GM19043 (cell line): ENCODE results near the gene STON2.
"Not testable (repeated sequence)": the region's sequence is repeated elsewhere in the genome, so short reads cannot be mapped to it uniquely, and the experiment has no call there.

Experiments used
- ATAC-seq: cut with Tn5 transposase; IDR thresholded peaks from one replicate; pipeline ENCODE4 v1.9.1; 2021; ENCODE audit warnings: low read depth; ENCODE audit not compliant: unreplicated experiment

Gene STON2

GRCh38 chr14:81234278-81234677, 165.8 kb downstream of the STON2 start:
- ATAC-seq, result no peak

GRCh38 chr14:81233615-81234014, 166.5 kb downstream of the STON2 start:
- ATAC-seq, result no peak

GRCh38 chr14:81231540-81231939, 168.6 kb downstream of the STON2 start:
- no peak for ATAC-seq

DNA sequence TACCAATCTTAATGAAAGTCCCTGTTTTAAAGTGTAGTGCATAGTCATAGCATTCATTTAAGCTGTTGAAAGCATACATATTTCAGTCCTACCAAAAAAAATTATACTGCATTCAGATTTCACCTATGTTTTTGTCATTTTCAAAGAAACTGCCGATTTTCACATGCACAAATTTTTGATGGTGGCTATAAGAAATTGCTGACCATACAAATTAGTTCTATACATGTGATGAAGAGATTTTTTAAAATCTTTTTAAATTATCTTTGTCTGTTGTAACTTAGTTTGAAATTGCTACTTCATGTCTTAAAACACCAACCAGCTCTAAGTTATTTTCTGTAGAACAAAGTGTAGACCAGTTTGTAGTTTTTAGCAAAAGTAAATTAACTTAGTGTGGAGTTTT, 175.9 kb downstream of the STON2 start:
- no peak for ATAC-seq

DNA sequence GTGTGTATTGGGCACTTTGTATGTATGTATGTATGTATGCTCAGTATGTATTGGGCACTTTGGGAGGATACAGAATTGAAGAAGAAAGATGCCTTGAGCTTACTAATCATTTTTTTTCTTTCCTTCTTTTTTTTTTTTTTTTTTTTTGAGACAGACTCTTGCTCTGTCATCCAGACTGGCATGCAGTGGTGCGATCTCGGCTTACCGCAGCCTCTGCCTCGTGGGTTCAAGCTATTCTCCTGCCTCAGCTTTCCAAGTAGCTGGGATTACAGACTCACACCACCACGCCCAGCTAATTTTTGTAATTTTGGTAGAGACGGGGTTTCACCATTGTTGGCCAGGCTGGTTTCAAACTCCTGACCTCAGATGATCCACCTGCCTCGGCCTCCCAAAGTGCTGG, 176.3 kb downstream of the STON2 start:
- not testable (repeated sequence) for ATAC-seq

DNA sequence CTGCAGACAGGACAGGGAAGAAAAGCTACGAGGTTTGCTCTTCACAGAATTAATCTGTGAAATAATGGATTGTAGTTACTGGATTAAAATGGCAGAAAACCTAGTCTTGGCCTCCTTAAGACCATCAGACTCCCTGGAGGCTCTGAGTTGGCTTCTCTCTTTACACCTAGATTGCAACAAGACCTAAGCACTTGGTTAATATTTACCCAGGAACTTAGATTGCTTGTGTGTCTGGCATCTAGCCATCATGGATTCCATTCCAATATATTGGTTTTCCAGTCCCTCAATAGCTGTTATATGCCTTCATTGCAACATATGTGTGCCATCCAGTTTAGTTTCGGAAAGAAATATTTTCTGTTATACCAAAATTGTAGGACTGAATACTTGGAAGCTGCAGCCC, 177.4 kb downstream of the STON2 start:
- no peak for ATAC-seq

DNA sequence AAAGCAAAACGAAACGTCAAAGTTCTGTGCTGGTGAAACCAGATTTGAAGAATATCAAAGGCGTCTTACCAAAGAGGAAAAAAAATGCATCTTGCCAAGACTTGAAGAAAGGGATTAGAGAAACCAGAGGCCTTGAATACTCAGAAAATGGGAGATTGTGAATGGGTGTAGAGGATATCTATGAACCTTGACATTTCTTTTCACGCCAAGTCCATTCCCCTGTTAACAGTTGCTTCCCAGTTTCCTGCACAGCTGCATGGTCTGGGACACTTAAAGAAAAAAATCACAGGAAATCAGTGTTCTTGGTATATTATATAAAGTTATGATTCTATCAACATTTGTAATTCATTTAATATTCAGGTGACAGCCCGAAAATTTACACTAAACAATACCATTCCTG, 178.0 kb downstream of the STON2 start:
- ATAC-seq, result no peak

GRCh38 chr14:81221579-81222102, 178.5 kb downstream of the STON2 start:
- no peak for ATAC-seq

- peak; percentile 64 for ATAC-seq
Measured at GRCh38 chr14:81220830-81221578, 179.1 kb downstream of the STON2 start, which contains the start of gene GTF2A1. Gene GTF2A1, minus strand, starts transcription at chr14:81220959. Its CDS starts 441 bp downstream, at chr14:81220518.

DNA sequence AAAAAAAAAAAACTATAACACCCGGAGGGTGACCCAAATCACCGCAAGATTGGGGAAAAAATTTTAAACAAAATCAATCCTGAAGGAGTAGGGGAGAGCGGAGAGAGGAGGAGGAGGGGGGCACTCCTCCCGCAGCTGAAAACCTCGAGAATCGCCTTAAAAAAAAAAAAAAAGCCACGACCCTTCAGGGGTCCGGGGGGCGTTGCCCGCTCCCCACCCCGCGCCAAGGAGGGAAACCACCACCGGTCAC, 179.6 kb downstream of the STON2 start:
- ATAC-seq, result no peak

DNA sequence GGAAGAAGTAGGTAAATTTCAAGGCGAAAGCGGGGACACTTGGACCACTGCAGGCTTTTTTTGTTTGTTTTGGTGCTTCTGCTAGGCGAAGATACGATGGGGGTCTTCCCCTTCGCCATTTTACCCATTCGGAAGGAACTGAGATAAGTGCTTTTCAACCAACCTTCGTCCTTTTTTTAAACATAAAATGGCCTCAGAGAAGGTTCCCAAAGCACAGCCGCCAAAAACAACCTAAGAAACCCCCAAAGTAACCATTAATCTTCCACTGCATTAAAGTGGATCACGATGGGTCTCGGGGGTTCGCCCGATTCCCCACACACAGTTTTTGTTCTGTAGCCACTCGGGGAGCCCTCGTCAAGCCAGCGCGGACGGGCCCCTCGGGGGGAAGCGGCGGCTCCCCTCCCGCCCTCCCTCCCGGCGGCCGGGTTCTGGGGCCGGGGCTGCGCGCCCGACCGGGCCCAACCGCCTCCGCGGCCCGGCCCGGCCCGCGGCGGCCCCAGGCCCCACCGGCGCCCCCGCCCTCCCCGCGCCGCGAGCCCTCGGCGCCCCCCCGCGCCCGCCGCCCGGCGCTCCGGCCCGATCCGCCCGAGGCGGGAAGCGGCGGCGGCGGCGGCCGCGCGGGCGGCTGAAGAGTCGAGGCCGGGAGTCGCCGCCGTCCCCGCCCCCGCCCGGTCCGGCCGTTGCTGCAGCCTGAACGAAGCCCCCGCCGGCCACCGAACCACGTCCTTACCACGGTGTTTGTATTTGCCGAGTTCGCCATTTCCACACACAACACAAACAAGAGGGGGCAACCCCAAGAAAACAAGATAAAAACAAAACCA, 180.2 kb downstream of the STON2 start:
- ATAC-seq, result no peak

- ATAC-seq, result peak; percentile 53
Measured at GRCh38 chr14:81219210-81219758, 180.8 kb downstream of the STON2 start.

GRCh38 chr14:81211844-81212243, 188.3 kb downstream of the STON2 start:
- ATAC-seq, result peak; percentile 74
